Effector memory CD4-positive, alpha-beta T cell (primary cell): Measurements from ENCODE around the gene SNAP29.

Experiments used
- DNase-seq, 3 donors: peaks; one replicate each; pipeline ENCODE4 v3.0.0-alpha.2; 2020
- H3K27ac ChIP-seq: 2 replicates; pipeline ENCODE4 v1.7.0; 2013; ENCODE audit warnings: mild to moderate bottlenecking, low read length, moderate library complexity; ENCODE audit not compliant: insufficient read depth, poor library complexity, severe bottlenecking
- H3K27me3 ChIP-seq: replicated peaks from 2 replicates; pipeline ENCODE4 v1.7.0; 2013; ENCODE audit warnings: mild to moderate bottlenecking, low read length; ENCODE audit not compliant: insufficient read depth, control insufficient read depth, poor library complexity, severe bottlenecking
- H3K36me3 ChIP-seq: 2 replicates; pipeline ENCODE4 v1.7.0; 2013; ENCODE audit warnings: mild to moderate bottlenecking, low read length, moderate library complexity; ENCODE audit not compliant: control insufficient read depth, insufficient read depth
- H3K4me1 ChIP-seq: 2 replicates; pipeline ENCODE4 v1.7.0; 2013; ENCODE audit warnings: low read length, mild to moderate bottlenecking; ENCODE audit not compliant: control insufficient read depth, insufficient read depth, poor library complexity, severe bottlenecking
- H3K4me3 ChIP-seq: 2 replicates; pipeline ENCODE4 v1.7.0; 2013; ENCODE audit warnings: low read length, low read depth, mild to moderate bottlenecking; ENCODE audit not compliant: insufficient read depth, poor library complexity, severe bottlenecking
- H3K9me3 ChIP-seq: 2 replicates; pipeline ENCODE4 v1.7.0; 2013; ENCODE audit warnings: mild to moderate bottlenecking, low read length, moderate library complexity; ENCODE audit not compliant: control insufficient read depth

Gene SNAP29

GRCh38 chr22:20865875-20866445, 7.2 kb downstream of the SNAP29 start:
- Histone ChIP-seq H3K36me3 (peaks cover 20% of the 10 kb centered on the region), H3K27ac (no peak overlapping the region), H3K9me3 (no peaks in the 10 kb centered on the region), H3K4me3 (no peak overlapping the region), H3K4me1 (no peaks in the 10 kb centered on the region), H3K27me3 (no peaks in the 10 kb centered on the region)
- DNase-seq, result no peak

DNA sequence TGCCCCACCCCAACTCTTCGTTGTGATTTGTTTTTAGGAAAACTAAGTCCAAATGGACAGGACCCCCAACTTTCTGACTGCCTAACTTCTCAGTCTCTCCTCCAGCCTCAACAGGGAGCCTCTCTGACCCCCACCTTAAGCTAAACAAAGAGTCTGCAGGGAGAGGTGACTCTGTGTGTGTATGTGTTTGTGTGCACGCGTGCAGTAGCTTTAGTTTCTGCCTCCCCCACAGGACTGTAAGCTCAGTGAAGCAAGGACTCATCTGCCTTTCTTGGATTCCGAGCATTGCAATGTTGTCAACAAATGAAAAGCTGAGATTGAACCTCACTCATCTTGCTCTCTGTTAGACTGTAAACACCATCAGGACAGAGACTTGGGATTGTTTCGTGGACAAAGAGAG, 7.9 kb downstream of the SNAP29 start:
- no peaks in the 10 kb centered on the region for H3K4me1 ChIP-seq
- no peaks in the 10 kb centered on the region for H3K9me3 ChIP-seq
- no peak for DNase-seq
- no peak overlapping the region for H3K27ac ChIP-seq
- H3K4me3 ChIP-seq, result no peak overlapping the region
- no peaks in the 10 kb centered on the region for H3K27me3 ChIP-seq
- H3K36me3 ChIP-seq, result peaks cover 23% of the 10 kb centered on the region

- no peaks in the 10 kb centered on the region for H3K9me3 ChIP-seq
- H3K27me3 ChIP-seq, result no peaks in the 10 kb centered on the region
- no peak overlapping the region for H3K27ac ChIP-seq
- no peaks in the 10 kb centered on the region for H3K4me1 ChIP-seq
- no peak overlapping the region for H3K4me3 ChIP-seq
- no peak for DNase-seq
- peaks cover 23% of the 10 kb centered on the region for H3K36me3 ChIP-seq
These were observed 8.6 kb downstream of the SNAP29 start for GRCh38 chr22:20867179-20868024.

GRCh38 chr22:20868025-20868962, 9.5 kb downstream of the SNAP29 start:
- Histone ChIP-seq H3K9me3 (no peaks in the 10 kb centered on the region), H3K36me3 (peaks cover 19% of the 10 kb centered on the region), H3K27me3 (no peaks in the 10 kb centered on the region), H3K4me3 (no peak overlapping the region), H3K4me1 (no peaks in the 10 kb centered on the region), H3K27ac (no peak overlapping the region)
- DNase-seq, result no peak

DNA sequence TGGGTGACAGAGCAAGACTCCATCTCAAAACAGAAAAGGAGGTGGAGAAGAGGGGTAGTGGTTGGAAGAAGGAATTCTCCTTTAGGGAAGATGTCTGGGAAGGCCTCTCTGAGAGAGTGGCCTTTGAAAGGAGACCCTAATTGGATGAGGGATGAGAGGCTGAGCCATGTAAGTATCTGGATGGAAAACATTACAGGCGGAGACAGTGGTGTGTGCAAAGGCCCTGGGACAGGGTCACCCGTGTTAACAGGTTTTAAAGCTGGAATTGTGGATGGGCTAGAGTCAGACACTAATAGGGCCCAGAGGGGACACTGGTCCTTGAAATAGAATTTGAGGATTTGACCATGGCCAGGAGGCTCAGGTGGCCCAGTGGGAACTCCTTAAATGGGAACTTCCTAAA, 10.4 kb downstream of the SNAP29 start:
- Histone ChIP-seq H3K4me3 (no peak overlapping the region), H3K4me1 (no peaks in the 10 kb centered on the region), H3K27me3 (no peaks in the 10 kb centered on the region), H3K9me3 (no peaks in the 10 kb centered on the region), H3K36me3 (peaks cover 20% of the 10 kb centered on the region), H3K27ac (no peak overlapping the region)
- no peak for DNase-seq

- no peaks in the 10 kb centered on the region for H3K27me3 ChIP-seq
These were observed 14.4 kb downstream of the SNAP29 start for GRCh38 chr22:20873214-20873613.

GRCh38 chr22:20875296-20875695, 16.5 kb downstream of the SNAP29 start:
- Histone ChIP-seq H3K36me3 (peaks cover 14% of the 10 kb centered on the region), H3K4me1 (no peaks in the 10 kb centered on the region), H3K27me3 (no peaks in the 10 kb centered on the region), H3K4me3 (no peak overlapping the region), H3K9me3 (no peaks in the 10 kb centered on the region), H3K27ac (no peak overlapping the region)
- DNase-seq, result no peak

More at GRCh38 chr22:20873214-20873613, 14.4 kb downstream of the SNAP29 start:
- peaks cover 17% of the 10 kb centered on the region for H3K36me3 ChIP-seq
- no peaks in the 10 kb centered on the region for H3K4me1 ChIP-seq
- H3K4me3 ChIP-seq, result no peak overlapping the region
- H3K27ac ChIP-seq, result no peak overlapping the region
- no peak for DNase-seq
- no peaks in the 10 kb centered on the region for H3K9me3 ChIP-seq

GRCh38 chr22:20877715-20878114, 18.9 kb downstream of the SNAP29 start:
- Histone ChIP-seq H3K4me3 (no peak overlapping the region), H3K27me3 (no peaks in the 10 kb centered on the region), H3K4me1 (no peaks in the 10 kb centered on the region), H3K36me3 (peaks cover 19% of the 10 kb centered on the region), H3K27ac (no peak overlapping the region), H3K9me3 (no peaks in the 10 kb centered on the region)
- no peak for DNase-seq

DNA sequence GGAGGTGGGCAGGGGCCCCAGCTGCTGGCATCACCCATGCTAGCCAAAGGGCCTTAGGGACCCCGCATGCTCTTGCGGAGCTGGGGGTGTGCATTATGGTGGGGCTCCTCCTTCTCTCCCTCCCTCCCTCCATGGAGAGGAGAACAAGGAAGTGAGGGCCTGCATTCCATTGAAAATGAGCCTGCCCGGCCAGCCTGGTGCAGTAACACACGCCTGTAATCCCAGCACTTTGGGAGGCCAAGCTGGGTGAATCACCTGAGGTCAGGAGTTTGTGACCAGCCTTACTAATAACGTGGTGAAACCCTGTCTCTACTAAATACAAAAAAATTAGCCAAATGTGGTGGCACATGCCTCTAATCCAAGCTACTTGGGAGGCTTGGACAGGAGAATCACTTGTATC, 22.4 kb downstream of the SNAP29 start:
- DNase-seq, result no peak
- H3K27ac ChIP-seq, result no peak overlapping the region
- peaks cover 30% of the 10 kb centered on the region for H3K36me3 ChIP-seq

More for the DNA sequence above, 22.4 kb downstream of the SNAP29 start:
- Histone ChIP-seq H3K27me3 (no peaks in the 10 kb centered on the region), H3K4me3 (no peak overlapping the region), H3K9me3 (no peaks in the 10 kb centered on the region), H3K4me1 (no peaks in the 10 kb centered on the region)
